HG03575 (cell line): ENCODE measurements around the gene MID1.

Experiments
- ATAC-seq: cut with Tn5 transposase; IDR thresholded peaks from one replicate; pipeline ENCODE4 v1.9.1; 2021; ENCODE audit not compliant: unreplicated experiment, insufficient number of reproducible peaks, low FRiP score; ENCODE audit errors: extremely low read depth

The MID1 gene

DNA sequence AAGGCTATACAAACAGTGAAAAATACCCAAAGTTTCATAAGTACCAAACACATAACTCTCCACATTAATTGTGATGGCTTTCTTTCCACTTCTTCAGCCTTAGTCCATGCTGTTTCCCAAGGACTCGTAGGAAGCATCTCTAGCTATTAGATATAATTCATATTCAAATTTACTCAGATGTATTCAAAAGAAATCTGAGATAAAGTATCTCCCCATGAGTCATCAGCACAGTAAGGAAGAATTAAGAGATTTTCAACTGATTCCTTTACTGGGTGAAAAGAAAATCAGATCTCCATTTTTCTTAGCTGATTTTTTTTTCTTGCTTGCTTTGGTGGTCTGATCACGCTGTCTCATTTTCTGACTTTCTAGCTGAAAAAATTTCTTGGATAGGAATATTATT is 71.7 kb downstream of the MID1 start:
- no peak for ATAC-seq

DNA sequence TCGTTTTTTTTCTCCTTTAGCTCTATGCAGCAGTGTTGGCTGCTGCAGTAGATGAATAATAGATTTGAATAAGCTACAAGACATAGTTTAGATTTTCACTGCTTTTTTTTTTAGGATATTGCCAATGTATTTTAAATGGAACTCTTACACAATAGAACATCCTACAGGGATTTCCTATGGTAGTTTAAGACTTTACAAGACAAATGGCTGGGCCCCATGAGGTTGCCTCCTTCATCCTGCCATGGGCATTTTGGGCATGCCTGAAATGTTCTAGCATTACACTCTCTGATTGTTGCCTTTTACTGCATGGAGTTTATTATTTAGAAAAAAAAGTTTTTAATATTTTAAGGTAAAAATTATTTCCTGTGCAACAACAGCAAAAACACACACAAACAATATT is 74.5 kb downstream of the MID1 start:
- ATAC-seq = no peak

GRCh38 chrX:10542586-10542985 is 77.8 kb downstream of the MID1 start:
- ATAC-seq = no peak

- no peak for ATAC-seq
These were observed 81.6 kb downstream of the MID1 start for GRCh38 chrX:10538831-10539230.

DNA sequence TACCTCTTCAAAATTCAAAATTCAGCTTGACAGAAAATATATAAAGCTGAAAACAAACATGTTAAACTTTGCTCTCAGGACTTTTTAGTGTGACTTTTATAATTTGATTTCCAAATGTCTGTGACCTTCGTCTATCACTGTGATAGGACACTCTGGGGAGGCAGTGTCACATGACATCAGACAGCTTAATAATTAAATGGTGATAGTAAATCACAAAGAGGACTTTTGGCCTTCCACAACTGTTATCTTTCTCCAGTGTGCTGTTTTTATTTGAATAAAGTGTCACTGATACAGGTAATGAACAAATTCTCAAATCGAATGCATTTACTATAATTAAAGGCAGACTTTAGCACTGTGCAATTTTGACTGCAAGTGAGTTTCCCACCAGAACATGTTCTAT is 83.1 kb downstream of the MID1 start:
- ATAC-seq = no peak

- no peak for ATAC-seq
These were observed 83.6 kb downstream of the MID1 start for GRCh38 chrX:10536744-10537143.

- ATAC-seq = no peak
These were observed 85.8 kb downstream of the MID1 start for GRCh38 chrX:10534611-10535010.

DNA sequence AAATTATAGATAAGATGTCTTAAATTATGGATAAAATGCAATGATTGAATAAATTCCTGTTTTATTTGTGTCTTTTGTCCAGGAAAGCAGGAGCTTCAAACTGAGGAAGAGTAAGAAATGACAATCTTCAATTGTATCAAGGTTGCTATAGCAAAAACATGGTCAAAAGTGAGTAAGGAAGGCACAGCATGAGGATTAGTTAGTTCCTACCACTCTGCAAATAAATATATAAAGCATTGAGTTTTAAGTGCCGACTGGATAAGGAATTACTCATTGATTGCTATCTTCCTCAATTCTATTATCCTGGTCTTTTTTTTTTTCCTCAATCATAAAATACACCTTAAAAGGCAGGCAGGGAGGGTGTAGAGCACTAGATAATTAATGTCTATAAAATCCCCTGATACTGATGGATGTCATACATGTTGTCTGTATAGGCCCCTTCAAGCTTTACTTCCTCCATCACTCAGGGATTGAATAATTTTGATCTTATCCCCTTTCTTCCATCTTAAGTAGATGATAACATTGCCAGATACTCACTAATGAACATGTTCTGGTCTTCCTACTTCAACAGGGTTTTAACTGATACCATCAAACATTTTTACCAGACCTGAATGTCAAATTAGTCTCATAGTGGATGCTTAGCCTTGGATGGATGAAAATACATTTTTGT is 86.6 kb downstream of the MID1 start:
- ATAC-seq = no peak

- ATAC-seq = no peak
These were observed 88.5 kb downstream of the MID1 start for GRCh38 chrX:10531927-10532326.

DNA sequence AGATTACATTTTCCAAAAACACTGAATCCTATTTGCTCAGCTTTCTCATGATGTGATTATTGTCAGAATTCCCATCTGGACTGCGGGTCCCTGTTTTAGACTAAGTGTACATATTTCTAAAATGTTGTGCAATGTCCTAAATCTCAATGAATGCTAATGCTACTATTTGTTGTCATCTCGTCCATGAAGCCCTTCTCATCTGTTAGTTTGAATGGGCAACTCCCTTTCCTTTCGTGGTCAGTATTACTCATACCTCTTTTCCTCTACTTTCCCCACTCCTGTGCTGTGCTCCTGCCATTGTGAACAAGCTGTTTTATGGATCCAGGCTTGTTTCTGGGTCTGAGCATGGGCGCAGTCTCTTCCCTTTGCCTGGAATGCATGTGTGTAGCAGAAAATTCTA is 91.0 kb downstream of the MID1 start:
- no peak for ATAC-seq

DNA sequence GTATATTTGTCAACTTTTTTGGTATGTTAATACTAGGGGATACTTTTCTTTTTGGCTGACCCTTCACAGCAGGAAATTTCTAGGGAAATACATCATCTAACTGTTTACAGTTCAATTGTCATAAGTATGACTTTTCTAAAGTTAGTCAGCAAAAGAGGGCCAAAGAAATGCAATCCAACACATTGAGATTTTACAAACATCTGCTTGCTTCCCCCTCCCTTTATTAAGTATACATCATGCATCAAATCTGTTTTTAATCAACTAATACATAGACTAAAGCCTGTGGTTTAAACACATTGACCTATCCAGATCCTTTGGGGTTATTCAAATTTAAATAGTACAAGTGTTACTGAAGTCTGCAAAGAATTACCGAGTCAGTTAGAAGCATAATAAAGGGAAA is 93.9 kb downstream of the MID1 start:
- no peak for ATAC-seq

DNA sequence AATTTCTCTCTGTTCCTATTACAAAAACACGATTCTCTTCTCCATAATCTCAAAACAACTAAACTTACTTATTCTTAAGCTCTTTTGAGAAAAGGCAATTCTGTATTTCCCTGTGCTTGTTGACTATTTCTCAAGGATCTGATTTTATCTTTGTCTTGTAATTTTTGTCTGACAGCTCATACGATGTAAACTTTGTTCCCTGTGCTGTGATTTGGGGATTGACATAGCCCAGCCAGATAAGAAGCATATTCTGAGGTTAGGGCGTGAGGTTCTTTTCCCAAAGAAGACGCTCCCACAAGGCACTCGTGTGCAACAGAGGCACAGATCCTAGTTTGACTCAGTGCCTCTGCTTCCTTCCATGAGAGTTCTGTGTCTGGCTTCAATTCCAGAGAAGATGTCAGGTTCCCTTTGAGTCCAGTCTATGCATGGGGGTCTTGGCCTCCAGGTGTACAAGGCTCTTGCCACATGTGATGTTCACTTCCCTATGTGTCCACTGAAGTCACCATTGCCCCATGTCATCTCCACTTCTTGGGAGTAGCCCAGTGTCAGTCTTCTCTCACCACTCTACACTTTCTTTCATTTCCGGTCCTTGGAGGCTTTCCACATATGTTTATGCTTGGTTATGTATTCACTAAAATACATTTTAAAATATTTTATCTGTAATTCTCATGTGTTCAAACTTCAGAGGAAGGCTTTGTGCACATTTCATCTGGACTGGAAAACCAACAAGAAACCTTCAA is 94.8 kb downstream of the MID1 start:
- no peak for ATAC-seq

GRCh38 chrX:10524578-10524977 is 95.8 kb downstream of the MID1 start:
- no peak for ATAC-seq

DNA sequence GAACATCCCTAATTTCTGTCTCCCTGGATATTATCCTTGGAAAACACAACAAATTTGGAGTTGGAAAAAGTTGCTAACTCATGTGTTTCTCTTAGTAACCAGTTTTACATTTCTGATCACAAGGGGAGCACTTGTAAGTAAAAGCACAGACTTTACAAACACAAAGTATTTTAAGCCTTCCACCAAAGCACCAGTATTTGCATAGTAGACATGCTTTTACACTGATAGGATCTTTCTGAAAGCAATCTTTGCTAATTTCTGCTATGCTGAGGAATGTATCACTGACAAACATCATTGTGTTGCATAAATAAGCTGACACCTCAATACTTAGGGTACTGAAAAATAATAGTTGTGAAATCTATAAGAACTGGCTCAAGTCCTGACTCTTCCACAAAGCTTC is 100.6 kb downstream of the MID1 start:
- ATAC-seq = no peak

DNA sequence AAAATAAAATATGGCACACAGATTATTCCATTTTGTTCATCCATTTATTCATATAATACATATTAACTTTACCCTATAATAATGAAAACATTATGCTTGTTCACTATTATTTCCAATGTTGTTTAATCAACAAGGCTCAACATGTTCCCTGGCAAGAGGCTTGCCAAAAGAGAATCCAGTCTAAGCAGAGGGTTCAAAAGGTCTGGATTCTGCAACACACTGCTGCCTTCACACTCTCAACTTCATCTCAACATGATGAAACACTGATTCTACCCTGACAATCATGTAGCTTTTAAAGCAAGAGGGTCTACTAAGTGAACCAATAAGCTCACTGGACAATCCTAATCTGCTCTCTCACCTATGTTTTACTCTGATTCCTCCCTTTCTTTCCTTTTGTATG is 101.1 kb downstream of the MID1 start:
- no peak for ATAC-seq

DNA sequence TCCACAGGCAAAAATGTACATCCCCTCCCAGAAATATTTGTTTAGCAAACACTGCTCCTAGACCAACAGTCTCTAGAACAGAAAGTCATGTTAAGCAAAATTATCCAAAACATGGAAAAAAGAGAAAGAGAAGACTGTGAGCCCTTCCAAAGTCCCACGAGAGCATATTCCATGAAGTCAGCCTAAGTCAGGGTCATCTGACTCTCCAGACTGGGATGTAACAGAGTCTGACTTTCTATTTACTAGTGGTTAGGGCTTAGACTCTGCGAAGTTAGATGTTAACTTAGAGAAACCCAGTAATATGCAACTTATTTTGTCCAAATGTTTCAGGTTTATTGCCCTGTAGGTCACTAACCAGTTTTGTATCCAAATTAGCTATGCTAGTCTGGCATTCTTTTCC is 102.3 kb downstream of the MID1 start:
- ATAC-seq = no peak

GRCh38 chrX:10516781-10517322 is 103.5 kb downstream of the MID1 start:
- no peak for ATAC-seq

DNA sequence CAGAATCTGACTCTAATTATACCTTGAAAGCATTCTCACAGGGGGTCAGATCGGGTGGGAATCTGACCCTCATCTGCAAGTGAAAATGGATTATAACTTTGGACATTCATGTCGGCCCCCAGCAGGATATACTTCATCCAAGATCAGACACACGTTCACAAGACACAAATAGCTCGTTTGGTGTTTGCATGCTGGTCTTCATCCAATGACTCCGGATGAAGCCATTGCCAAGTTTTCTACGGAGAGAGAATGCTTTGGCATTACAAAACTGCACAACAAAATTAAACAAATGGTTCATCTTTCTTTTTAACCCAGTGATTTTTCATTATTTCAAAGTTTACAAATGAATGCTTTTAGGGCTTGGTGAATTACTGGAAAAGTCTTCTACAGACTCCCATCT is 105.5 kb downstream of the MID1 start:
- ATAC-seq = no peak

DNA sequence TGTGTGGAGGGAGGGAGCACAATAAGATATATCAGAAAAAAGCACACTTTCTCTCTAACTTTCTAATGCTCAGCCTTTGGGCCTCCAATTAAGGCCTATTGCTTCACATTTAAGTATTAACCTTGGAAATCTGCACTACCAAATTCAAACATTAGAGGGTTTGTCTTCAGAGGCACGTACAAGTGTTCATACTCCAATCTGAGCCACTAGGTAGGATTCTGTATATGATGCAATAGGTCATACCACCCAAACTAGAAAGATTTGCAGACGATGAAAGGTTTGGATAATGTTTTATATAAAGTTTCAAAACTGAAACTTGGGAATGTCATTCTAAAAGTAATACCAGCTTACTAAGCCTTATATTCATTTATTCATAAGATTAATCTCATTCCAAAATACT is 106.4 kb downstream of the MID1 start:
- ATAC-seq = no peak

DNA sequence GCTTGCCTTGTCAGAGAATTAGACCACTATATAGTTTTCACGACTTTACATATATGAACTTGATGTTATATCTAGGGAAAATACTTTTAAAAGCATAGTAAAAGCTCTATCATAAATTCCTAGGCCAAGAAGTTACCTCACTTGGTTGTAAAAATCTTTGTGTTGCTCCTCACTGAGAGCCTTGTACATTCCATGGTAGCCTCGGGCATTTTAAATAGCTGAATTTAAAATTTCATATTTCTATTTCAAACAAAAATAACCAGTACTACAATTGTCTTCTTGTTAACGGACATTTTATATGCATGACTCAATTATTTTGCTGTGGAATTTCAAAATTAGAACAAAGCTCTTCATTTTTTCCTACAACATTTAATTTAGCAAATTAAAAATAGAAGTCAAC is 107.6 kb downstream of the MID1 start:
- no peak for ATAC-seq

DNA sequence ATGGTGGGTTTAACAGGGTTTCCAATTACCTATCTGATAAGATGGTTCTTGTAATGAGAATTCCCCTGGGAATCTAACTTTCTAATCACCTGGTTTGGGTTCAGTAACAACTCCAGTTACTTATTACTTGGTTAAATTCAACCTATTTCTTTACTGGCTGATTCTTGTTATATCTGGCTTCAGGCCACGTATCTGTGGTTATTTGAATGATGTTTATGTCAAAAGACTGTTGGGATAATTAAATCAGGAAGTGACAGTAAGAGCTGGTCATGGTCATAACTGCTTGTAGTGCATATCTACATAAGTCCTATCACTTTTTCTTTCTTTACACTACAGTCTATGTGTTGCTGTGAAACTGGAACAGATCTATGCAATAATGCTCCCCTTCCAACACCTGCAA is 108.1 kb downstream of the MID1 start:
- ATAC-seq = no peak
